ENCODE data around the gene LIME1.

LIME1 gene

DNA sequence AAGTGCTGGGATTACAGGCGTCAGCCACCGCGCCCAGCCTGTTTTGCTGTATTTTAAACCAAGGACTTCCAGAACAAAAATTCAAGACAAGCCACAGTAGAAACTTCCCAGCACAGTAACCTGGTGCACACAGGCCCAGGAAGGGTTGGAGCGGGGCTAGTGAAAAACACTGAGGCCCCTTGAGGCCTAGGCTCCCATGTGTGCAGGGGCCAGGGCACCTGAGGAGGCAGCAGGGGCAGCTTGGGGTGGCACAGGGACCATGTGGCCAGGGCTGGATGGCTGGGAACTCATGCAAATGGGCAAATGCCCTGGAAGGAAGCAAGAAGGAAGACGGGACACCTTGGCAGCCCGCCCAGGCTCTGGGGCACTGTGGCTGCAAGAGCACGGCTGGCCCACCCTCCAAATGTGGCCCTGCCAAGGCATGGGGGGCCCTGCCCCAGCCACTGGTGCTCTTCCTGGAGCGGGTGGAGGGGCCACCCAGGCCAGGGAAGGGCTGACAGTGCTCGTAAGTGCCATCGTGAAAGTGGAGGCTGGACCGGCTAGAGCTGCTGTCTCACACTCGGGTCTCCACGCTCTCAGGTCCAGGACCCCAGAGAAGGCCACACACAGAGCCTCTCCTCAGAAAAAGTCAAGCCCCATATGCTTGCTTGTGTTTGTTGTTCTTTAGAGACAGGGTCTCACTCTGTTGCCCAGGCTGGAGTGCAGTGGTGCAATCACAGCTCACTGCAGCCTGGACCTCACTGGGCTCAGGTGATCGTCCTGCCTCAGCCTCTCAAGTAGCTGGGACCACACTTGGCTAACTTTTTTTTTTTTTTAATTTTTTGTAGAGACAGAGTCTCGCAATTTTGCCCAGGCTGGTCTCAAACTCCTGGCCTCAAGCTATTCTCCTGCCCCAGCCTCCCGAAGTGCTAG, 13.4 kb downstream of the LIME1 start:
- no peak for DNase-seq (ENCODE audit: low read depth in 2 of 2)

DNA sequence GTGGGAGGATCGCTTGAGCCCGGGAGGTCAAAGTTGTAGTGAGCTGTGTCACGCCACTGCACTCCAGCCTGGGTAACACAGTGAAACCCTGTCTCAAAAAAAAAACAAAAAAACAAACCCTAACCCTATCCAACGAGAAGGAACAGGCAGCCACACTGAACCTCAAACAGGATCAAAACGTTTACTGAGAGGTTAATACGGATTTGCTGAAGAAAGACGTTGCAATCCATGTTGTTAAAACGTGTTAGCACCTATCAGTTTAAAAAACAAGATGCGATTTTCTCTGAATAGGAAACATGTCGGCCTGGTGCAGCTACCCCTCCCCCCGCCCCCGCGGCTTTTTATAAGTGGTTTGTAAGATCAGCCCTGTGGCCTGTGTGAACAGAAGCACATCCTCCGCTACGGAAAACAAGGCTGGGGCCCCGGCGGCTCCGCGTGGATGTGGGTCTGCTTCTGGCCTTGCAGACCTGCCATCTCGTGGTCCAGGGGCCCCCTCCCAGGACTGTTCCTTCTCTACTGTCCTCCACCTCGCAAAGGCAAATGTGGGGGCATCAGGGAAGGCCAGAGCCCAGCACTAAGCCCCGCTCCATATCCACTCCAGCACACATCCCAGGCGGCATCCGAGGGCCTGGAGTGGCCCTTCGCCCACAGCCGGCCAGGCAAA, 14.5 kb downstream of the LIME1 start:
- no peak for DNase-seq (ENCODE audit: low read depth in 2 of 2)

DNA sequence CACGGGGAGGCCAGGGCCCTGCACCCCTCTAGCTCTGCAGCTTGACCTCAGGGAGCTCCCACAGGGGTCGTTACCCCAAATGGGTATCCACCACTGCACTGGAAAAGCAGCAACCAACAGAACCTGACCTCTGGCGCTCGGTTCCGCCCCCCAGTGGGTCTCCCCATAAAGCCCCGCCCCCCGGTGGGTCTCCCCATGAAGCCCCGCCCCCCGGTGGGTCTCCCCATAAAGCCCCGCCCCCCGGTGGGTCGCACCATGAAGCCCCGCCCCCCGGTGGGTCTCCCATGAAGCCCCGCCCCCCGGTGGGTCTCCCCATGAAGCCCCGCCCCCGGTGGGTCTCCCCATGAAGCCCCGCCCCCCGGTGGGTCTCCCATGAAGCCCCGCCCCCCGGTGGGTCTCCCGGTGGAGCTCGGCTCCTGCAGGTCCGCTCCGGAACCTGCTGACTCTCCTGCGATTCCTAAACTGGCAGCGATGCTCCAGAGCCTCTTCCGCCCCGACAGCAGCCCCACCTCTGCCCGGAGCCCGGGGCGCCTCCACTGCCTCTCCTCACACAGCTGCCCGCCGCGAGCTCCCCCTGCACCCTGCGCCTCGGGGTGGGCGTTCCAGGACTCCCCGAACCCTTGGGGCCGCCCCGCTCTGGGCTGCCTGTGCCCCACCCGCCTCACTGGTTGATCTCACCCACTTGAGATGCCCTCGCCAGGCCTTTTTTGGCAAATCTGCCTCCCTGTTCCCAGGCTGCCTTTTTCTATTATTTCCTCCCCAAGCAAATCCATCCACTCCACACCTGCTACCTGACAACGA, 15.2 kb downstream of the LIME1 start:
- no peak for DNase-seq (ENCODE audit: low read depth in 2 of 2)

DNA sequence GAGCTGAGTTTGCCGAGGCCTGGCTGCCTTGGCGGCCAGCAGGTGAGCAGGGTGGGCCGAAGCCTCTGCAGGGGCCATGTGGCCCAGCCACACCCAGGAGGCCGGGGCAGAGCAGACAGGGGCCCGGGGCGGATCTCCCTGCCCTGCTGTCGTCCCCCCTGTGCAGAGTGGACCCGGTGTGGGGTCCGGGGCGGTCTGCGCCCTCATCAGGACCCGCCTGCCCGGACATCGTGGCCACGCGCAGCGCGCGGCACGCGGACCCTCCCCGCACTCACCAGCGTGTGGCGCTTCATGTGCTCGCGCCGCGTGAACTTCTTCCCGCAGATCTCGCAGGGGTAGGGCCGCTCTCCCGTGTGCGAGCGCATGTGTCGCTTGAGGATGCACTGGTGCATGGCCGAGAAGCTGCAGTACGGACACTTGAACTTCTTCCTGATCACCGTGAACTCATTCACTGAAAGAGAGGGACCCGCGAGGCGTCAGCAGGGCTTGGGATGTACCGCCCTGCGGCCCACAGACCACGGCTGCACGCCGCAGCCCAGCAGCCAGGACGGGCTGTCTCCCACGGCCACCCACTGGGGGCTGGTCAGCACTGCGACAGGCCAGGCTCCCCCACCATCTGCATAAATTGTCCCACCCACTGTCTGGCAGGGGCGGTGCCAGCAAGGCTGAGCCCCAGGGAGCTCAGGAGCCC, 16.1 kb downstream of the LIME1 start:
- DNase-seq (ENCODE audit: low read depth in 2 of 2), result no peak

DNA sequence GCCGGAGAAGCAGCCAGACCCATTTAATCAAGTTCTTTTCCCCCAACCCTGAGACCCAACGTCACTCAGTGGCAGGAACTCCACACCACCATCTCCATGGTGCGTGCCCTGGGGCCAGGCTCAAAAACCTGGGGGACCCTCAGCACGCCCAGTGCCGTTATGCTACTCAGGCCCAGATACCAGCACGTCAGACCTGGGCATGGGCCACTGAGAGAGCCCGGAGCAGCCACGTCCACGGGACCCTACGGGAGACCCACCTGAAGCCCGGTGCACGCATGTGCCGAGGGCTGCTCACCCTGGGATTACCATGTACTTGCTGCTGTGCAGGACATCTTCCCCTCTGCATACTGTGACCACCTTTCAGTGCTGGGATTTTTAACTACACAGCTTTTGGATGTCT, 16.9 kb downstream of the LIME1 start:
- no peak for DNase-seq (ENCODE audit: low read depth in 2 of 2)

DNA sequence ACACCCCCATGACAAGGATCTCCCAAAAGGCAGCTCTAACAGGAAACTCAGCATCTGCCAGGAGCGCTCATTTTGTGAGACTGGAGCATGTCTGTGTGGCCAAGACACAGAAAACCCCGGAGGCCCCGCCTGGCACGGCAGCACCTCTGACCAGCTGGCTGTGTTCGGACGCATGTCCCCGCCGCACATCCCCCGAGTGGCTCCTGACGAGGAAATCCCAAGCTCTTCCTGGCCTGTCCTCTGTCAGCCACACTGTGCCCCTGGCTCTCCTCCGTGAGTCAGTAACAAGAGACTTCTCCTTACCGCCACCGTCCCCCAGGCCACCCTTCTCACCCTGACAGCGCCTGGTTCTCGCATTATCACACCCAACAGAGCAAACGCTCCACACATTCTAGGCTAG, 17.5 kb downstream of the LIME1 start:
- no peak for DNase-seq (ENCODE audit: low read depth in 2 of 2)

DNA sequence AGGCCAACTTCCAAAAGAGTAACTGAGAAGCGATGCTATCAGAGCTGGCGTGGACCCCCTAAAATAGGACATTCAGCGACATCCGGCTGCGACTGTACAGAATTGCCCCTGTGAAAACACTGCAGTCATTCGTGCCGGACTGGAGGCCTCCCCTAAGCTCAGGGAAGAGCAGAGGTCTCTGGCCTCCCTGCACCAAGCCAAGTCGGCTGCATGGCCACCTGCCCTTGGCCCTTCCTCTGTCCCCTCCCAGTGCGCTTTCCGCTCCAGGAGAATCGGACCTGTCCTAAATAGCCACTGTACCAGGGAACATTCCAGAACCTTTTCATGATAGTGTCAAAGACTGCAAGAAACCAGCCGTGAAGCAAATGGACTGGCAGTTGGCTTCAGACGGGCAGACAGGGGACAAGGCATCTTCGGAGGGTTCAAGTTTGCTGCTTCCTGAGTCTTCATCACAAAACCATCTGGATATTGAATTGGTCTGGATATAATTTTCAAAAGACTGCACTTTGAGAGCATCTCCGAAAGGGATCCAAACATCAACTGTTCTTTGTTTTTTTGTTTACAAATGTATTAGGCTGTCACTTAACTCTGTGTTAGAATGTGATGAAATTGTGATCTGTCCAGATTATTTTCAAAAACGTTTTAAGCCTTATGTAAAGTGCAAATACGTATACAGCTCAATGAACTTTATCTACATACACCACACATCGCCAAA, 19.6 kb downstream of the LIME1 start:
- no peak for DNase-seq (ENCODE audit: low read depth in 2 of 2)

DNA sequence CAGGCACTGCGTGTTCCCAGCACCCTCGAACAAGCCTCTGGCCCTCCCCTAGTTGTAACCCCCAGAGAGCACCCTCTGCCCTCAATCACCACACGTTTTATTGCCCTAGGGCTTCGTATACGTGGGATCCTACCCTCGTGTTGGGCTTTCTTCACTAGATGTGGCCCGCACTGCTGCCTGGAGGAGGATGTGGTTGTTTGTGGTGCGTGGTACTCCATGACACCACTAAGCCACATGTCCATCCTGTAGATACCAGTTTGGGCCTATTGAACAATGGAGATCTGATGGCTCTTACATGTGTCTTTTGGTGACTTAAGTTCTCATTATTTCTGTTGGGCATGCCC, 20.2 kb downstream of the LIME1 start:
- DNase-seq (ENCODE audit: low read depth in 2 of 2), result no peak

DNA sequence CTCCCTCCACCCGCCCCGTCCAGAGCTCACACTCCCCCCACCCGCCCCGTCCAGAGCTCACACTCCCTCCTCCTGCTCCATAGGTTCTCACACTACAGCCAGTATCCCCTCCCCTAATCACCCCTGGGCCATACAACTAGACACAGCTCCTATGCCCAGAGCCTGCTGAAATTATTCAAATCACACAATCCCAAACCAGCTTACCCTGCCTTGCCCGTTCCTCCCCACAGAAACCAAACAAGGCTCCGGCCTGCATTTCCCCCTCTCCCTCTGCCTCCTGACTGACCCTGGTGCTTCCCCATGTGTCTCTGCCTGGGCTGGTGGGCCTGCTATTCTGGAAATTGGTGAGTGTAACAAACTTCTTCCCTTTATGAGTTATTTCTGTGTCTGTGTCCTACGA, 21.7 kb downstream of the LIME1 start:
- DNase-seq (ENCODE audit: low read depth in 2 of 2), result no peak

DNA sequence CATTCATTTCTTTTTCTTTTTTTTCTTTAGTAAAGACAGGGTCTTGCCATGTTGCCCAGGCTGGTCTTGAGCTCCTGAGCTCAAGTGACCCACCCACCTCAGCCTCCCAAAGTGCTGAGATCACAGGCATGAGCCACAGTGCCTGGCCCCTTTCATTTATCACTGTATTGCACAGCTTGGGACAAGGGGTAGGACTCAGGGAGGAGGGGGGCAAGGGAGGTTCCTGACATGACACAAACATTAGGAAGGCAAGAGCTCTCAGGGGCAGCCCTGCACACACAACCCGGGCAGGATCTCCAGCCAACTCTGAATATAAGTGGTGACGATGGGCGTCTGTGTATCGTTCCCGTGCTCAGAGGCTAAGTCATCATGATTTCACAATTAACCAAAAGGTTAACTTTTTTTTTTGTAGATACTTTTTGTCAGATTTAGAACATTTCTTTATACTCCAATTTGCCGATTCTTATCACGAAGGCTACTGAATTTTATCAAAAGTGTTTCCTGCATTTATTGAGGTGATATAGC, 23.0 kb downstream of the LIME1 start:
- DNase-seq (ENCODE audit: low read depth in 2 of 2), result no peak

DNA sequence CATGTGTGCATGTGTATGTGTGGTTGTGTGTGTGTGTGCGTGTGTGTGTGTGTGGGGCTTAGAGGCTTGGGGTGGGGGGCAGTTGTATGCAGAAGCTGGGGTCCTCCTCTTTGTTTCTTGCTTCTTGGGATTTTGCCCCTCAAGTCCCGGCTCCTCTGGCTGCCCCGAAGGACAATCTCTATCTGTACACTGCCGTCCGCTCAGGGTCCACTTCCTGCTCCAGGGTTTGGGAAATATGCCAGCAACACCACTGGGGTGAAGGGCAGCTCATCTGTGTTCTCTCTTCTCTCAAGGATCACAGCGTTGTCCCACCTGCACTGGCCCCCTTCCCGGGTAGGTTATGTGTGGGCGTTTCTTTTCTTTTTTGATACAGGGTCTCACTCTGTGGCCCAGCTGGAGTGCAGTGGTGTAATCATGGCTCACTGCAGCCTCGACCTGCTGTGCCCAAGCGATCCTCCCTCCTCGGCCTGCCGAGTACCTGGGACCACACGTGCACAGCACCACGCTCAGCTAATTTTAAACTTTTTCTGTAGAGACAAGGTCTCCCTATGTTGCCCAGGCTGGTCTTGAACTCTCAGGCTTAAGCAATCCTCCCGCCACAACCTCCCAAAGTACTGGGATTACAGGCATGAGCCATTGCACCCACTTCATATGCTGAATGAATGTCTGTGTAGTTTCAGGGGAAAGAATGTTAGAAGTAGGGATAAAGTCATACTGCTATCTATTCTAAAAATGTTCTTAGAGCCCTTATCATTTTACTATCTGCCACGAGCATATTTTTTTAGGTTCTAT, 28.8 kb downstream of the LIME1 start:
- no peak for DNase-seq (ENCODE audit: low read depth in 2 of 2)

DNA sequence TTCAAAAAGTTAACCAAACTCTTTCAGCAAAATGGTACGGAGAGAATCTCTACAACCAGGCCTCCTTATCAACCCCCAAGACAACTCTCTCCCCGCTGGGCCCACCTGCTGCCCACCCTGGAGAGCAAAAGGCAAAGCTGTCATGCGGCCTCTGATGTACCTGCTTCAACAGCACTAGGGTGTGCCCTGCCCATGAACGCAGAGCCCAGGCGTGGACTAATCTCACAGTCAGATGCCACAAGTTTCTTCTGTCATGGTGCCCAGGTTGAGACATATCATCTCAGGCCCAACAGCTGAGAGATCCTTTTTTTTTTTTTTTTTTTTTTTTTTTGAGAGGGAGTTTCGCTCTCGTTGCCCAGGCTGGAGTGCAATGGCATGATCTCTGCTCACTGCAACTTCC, 29.4 kb downstream of the LIME1 start:
- DNase-seq (ENCODE audit: low read depth in 2 of 2), result no peak

DNA sequence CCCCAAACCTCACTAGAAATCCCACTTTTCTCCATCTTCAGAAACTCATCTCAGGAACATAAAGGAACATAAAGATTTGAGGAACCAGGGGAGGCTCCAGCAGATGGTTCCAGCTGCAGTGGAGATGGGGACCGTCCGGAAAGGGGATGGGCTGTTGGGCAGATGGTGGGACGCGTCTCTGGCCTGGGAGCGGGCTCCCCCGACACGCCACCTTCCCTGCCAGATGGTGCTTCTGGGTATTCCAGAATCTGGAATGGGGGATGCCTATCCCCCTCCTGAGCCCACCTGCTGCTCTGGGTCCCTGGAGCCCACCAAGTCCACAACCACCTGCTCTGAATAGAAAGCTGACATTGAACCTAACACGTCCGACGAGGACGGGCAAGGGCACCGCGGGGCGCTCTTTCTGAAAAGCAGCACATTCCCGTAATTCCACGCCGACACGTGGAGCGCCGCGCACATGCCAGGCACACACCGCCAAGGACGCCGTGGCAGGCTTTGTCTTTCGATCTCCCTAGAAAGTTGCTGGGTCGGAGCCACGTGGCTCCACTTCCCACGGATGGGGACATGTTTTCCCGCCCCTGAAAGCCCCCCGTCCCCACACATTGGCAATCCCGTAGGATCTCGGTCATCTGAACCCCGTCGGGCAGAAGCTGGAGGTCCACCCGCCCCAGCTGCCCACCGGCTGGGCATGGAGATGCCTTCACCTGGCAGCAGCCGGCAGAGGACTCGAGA, 30.4 kb downstream of the LIME1 start:
- DNase-seq (ENCODE audit: low read depth in 2 of 2), result no peak

DNA sequence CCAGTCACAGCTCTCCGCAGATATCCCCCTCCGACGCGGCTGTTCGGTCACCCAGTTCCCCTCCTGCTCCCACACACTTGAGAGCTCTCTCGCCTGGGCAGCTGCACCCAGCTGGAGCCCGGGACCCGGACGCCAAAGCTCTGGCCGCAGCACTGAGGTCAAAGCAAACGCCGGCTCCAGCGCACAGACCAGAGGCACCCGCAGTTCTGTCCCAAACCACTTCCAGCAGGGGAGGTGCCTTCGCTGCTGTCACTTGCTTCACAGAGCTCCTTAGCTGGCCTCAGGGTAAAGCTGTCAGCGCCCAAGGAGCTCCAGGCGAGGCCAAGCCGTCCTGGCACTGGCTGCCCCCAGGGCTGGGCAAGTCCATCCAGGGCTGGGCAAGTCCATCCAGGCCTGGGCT, 31.0 kb downstream of the LIME1 start:
- DNase-seq (ENCODE audit: low read depth in 2 of 2), result no peak

DNA sequence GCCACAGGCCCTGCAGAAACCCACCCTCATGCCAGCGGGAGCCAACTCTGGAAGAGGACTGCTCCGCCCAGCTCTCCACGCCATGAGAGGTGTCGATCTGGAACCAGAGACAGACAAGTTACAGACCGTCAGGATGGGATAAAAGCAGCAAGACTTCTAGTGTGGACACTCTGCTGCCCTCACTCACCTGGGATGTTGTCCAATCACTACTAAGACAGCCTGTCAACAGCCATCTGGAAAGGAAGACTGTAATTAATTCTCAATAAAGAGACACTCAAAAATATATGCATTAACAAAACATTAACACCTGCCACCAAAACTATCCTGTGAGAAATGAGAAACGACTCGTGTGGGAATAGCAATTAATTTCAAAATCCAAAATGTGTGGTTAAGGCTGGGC, 31.4 kb downstream of the LIME1 start:
- DNase-seq (ENCODE audit: low read depth in 2 of 2), result no peak

DNA sequence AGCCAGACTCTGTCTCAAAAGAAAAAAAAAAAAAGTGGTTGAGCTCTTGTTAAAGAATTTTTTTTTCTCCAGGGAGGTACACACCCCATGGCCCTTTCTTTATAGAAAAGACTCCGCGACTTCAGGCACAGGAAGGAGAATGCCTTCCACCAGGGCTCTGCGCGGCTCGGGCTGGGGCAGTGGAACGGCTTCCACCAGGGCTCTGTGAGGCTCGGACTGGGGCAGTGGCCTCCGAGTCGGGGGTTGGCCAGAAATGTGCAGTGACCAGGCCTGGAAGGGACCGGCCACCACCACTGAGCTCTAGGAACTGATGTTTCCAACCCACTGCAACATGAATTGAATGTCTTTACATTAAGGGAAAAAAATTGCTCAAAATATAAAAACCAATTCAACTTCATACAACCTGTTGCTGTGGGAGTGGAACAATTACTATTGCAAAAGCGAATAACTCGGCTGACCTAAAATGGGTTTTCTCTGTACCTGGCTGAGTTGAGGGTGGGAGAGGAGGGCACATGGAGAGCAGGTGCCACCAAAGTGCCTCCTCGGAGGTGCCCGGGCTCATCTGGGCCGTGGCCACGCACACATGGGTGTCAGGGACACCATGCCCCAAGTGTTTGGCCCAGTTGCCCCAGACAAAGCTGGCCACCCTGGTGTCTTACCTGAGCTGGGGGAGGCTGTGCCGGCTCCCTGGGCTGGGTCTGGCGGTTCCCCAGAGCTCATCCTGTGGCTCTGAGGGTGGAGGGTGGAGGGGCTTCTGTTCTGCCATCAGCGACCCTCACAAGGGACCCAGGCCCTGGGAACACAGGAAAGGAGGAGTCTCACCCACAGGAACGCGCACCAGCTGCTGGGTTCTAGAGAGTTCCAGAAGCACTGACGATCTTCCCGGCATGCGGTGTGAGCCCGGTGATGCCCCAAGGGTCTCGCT, 32.4 kb downstream of the LIME1 start:
- DNase-seq (ENCODE audit: low read depth in 2 of 2), result no peak

DNA sequence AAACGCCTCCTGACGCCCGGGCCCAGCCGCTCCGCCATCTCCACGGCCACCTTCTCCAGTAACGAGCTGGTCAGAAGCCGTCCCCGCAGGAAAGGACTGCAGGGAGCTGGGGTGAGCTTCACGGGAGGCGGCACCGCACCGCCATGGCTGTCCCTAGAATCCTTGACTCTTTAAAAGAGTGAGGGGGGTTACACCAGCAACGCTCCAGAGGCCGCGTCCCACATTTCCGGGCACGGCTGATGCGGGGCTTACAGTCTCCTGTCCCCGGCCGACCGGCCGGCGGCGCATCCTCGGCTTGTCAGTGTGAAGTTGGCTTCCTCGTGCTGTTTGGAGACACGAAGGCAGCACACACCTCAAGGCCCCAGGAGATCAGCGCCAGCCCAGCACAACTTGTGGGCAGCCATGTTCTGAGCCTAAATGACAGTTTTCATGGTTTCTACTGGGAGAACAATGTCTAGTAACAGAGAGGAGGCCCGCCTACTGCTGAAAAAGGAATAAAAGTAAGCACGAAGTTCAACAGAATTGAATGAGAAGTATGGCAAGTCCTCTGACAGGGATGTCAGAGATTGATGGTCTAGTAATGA, 33.5 kb downstream of the LIME1 start:
- no peak for DNase-seq (ENCODE audit: low read depth in 2 of 2)

DNA sequence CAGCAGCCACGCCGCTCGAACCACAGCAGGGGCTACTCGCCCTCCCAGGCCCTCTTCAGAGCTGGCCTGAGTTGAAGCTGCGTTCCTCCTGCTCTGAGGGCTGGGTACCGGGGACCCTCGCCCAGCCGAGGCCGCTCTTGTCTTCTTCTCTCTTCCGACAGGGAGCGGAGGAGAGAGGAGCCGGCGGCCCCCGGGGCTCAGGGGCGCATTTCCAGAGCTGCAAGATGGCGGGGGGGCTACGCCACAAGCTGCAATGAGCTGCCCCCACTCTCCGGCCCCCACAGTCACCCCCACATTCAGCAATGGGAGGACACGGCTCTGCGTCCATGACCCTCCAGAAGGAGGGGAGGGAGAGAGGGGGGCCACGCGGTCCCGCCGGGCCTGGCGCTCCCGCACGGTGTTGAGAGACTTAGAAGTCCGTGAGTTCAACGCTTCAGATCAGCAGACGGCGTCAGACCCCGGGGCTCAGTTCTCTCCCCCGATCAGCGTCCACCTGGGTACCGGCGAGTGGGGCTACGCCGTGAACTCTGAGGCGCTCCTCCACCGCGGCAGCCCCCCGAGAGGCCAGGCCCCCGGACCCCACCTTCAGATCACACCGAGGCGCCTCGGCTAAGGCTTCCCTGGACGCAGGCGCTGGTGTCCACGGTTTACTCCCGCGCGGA, 34.7 kb downstream of the LIME1 start:
- DNase-seq (ENCODE audit: low read depth in 2 of 2), result no peak
